ENCODE measurements around the gene OR10G2.
"Not testable (repeated sequence)": the region's sequence is repeated elsewhere in the genome, so short reads cannot be mapped to it uniquely, and the experiment has no call there.

GRCh38 chr14:21630503-21630902 lies 4.2 kb downstream of the OR10G2 start:
- TF ChIP-seq MAX (IDR thresholded peaks at IDR 0.05; ENCODE audit: low read depth, low read length); POLR2A (IDR thresholded peaks at IDR 0.05; ENCODE audit: extremely low read depth, insufficient read length): not testable (repeated sequence)
